ENCODE results near the gene TMEM184A. TPM values are rescaled to one million over a fixed set of nuclear protein-coding genes. Genes with fewer than 3 reads are reported as not detected.
A peak's percentile ranks its signal among the peaks of the same experiment; 100 is the strongest.

Gene TMEM184A
- total RNA-seq, 4 donors from 2014 or later, result 0.55 to 3.3 (median 1.3) TPM

- intact Hi-C loops (cut with DNase I; ENCODE audit: low total_unique reads), result loop anchor here (1.0 to 2.0 kb wide), 2 partner anchors 17 to 44 kb away; partner anchors contain the start of genes MAFK and TMEM184A
These were observed 43.0 kb downstream of the TMEM184A start for GRCh38 chr7:1512781-1513656.

GRCh38 chr7:1511444-1512422 lies 44.3 kb downstream of the TMEM184A start:
- ATAC-seq, result no peak
- TF ChIP-seq POLR2A (IDR thresholded peaks at IDR 0.05) (no peak), CTCF (IDR thresholded peaks at IDR 0.05 in 4 of 5, conservative IDR thresholded peaks at IDR 0.05 in 1 of 5) (no peak)
- H3K27me3 ChIP-seq, result no peaks in the 10 kb centered on the region
- H3K4me1 ChIP-seq, result peaks cover 10 to 21% of the 10 kb centered on the region in 2 donors
- peak overlapping the region; percentile 98 to 100 (median 100) for H3K27ac ChIP-seq
- in situ Hi-C loops (cut with MboI; ENCODE audit: low sequenced_read_pairs in 4 of 4), result loop anchor here in 1 of 4 donors (5.0 kb wide), 1 partner anchor 56 kb away; no protein-coding TSS in a partner anchor
- intact Hi-C loops (cut with DNase I; ENCODE audit: low total_unique reads), result loop anchor here (2.0 kb wide), 1 partner anchor 45 kb away; the partner anchor contains the start of gene TMEM184A
- DNase-seq, result no peak
- H3K36me3 ChIP-seq, result no peaks in the 10 kb centered on the region
- H3K4me3 ChIP-seq, result no peak overlapping the region
- H3K9me3 ChIP-seq, result no peaks in the 10 kb centered on the region

More at GRCh38 chr7:1512781-1513656, 43.0 kb downstream of the TMEM184A start:
- peak; percentile 95 to 96 for ATAC-seq
- Histone ChIP-seq H3K27me3 (no peaks in the 10 kb centered on the region), H3K9me3 (no peaks in the 10 kb centered on the region), H3K4me1 (peaks cover 10 to 21% of the 10 kb centered on the region in 2 donors), H3K36me3 (no peaks in the 10 kb centered on the region), H3K4me3 (peak overlapping the region; percentile 40 to 48 (median 42)), H3K27ac (peak overlapping the region; percentile 98 to 100 (median 100))
- no peak for TF ChIP-seq CTCF (IDR thresholded peaks at IDR 0.05 in 4 of 5, conservative IDR thresholded peaks at IDR 0.05 in 1 of 5)
- peak; percentile 62 to 67 for TF ChIP-seq POLR2A (IDR thresholded peaks at IDR 0.05)
- in situ Hi-C loops (cut with MboI; ENCODE audit: low sequenced_read_pairs in 4 of 4), result loop anchor here in 1 of 4 donors (5.0 kb wide), 1 partner anchor 54 kb away; no protein-coding TSS in a partner anchor
- DNase-seq, result peak; percentile 92 to 96

GRCh38 chr7:1510780-1511154 lies 45.2 kb downstream of the TMEM184A start:
- Histone ChIP-seq H3K27me3 (no peaks in the 10 kb centered on the region), H3K27ac (peak overlapping the region in 2 of 4 donors; percentile 98 to 100), H3K4me1 (peaks cover 10 to 21% of the 10 kb centered on the region in 2 donors), H3K4me3 (no peak overlapping the region), H3K9me3 (no peaks in the 10 kb centered on the region), H3K36me3 (no peaks in the 10 kb centered on the region)
- intact Hi-C loops (cut with DNase I; ENCODE audit: low total_unique reads), result no loop called here
- no peak for DNase-seq
- ATAC-seq, result no peak
- in situ Hi-C loops (cut with MboI; ENCODE audit: low sequenced_read_pairs in 4 of 4), result loop anchor here in 1 of 4 donors (5.0 kb wide), 1 partner anchor 57 kb away; no protein-coding TSS in a partner anchor
- TF ChIP-seq POLR2A (IDR thresholded peaks at IDR 0.05) (no peak), CTCF (IDR thresholded peaks at IDR 0.05 in 4 of 5, conservative IDR thresholded peaks at IDR 0.05 in 1 of 5) (no peak)

- TF ChIP-seq CTCF (IDR thresholded peaks at IDR 0.05 in 4 of 5, conservative IDR thresholded peaks at IDR 0.05 in 1 of 5) (no peak), POLR2A (IDR thresholded peaks at IDR 0.05) (no peak)
- DNase-seq, result no peak
- intact Hi-C loops (cut with DNase I; ENCODE audit: low total_unique reads) (no loop called here), in situ Hi-C loops (cut with MboI; ENCODE audit: low sequenced_read_pairs in 4 of 4) (no loop called here)
- no peaks in the 10 kb centered on the region for H3K27me3 ChIP-seq
- no peaks in the 10 kb centered on the region for H3K36me3 ChIP-seq
- no peak for ATAC-seq
- no peak overlapping the region for H3K27ac ChIP-seq
- peaks cover 10 to 17% of the 10 kb centered on the region in 2 donors for H3K4me1 ChIP-seq
- no peaks in the 10 kb centered on the region for H3K9me3 ChIP-seq
- no peak overlapping the region for H3K4me3 ChIP-seq
These were observed 46.8 kb downstream of the TMEM184A start for GRCh38 chr7:1509226-1509625.
